Subcutaneous abdominal adipose tissue (tissue), 5 donors: ENCODE data around the gene SCIMP.

Source experiments
- H3K27ac ChIP-seq: one replicate; pipeline ENCODE4 v1.7.0; 2013; ENCODE audit warnings: low read depth, mild to moderate bottlenecking, inconsistent platforms, low read length, moderate library complexity
- H3K27me3 ChIP-seq, 5 donors: one replicate each; pipeline ENCODE4 v1.7.0; 2013; ENCODE audit warnings: low read length in 5 of 5, inconsistent platforms in 1 of 5; ENCODE audit not compliant: control insufficient read depth in 5 of 5, insufficient read depth in 4 of 5
- H3K36me3 ChIP-seq, 5 donors: one replicate each; pipeline ENCODE4 v1.7.0; 2013; ENCODE audit warnings: low read length in 5 of 5; ENCODE audit not compliant: control insufficient read depth in 5 of 5, insufficient read depth in 5 of 5
- H3K4me1 ChIP-seq, 5 donors: one replicate each; pipeline ENCODE4 v1.7.0; 2013; ENCODE audit warnings: low read length in 5 of 5, mild to moderate bottlenecking in 3 of 5, moderate library complexity in 1 of 5; ENCODE audit not compliant: control insufficient read depth in 5 of 5, insufficient read depth in 5 of 5
- H3K4me3 ChIP-seq, 5 donors: one replicate each; pipeline ENCODE4 v1.7.0; 2013; ENCODE audit warnings: low read length in 5 of 5, low read depth in 1 of 5
- H3K9ac ChIP-seq, 5 donors: one replicate each; pipeline ENCODE4 v1.7.0; 2013; ENCODE audit warnings: low read length in 5 of 5, mild to moderate bottlenecking in 4 of 5, moderate library complexity in 3 of 5
- H3K9me3 ChIP-seq, 5 donors: one replicate each; pipeline ENCODE4 v1.7.0; 2013; ENCODE audit warnings: low read length in 5 of 5; ENCODE audit not compliant: control insufficient read depth in 5 of 5
- donor health status: healthy.
- donor health status: healthy.
- donor health status: healthy.
- donor health status: healthy.
- donor health status: healthy.

Gene SCIMP

GRCh38 chr17:5234645-5235576 lies at the start of gene SCIMP:
SCIMP (minus strand) TSS chr17:5234860; CDS start chr17:5234755, 105 bp downstream.
- H3K9me3 ChIP-seq = no peaks in the 10 kb centered on the region
- peak within 1 kb of the TSS in 3 of 5 donors; percentile 10 to 51 (median 17) for H3K4me3 ChIP-seq
- H3K27ac ChIP-seq = no peak within 1 kb of the TSS
- no peak within 1 kb of the TSS for H3K9ac ChIP-seq
- H3K36me3 ChIP-seq = peaks cover 0 to 24% (median 5%) of the 10 kb centered on the region in 5 donors
- no peaks in the 10 kb centered on the region for H3K27me3 ChIP-seq
- H3K4me1 ChIP-seq = peaks cover 1 to 35% (median 4%) of the 10 kb centered on the region in 5 donors

DNA sequence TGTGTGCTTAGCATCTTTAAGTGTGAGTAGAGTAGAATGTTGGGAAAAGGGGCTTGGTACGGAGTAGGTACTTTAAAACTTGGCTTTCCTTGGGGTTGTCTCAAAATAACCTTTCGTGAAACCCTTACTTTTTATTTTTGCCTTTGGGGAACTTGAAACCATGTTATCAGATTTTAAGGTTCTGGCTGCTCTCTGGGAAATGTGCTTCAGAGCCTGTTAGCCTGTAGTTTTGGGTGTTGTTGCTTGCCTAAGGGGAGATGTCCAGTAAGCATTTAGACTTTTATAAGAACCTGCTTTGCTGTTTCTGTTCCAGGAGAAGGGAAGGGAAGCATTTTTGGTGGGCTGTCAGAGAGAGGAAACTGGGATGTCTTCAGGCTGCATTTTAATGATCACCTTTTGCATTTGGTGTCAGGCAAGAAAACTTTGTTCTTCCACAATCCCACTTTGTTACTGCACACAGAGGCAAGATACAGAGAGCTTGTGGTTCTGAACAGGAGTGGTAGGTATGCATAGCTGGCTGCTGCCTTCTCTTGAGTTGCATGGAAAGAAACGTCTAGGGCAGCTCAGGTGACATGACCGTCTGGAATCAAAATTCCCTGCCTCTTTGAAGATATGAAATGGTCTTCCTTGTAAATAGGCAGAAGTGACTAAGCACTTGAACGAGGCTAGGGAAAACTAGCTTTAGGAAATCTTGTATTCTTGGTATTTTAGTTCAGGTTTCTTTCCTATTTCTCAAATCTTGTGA lies 49.1 kb upstream of the SCIMP start:
- H3K4me1 ChIP-seq = peaks cover 4 to 25% (median 23%) of the 10 kb centered on the region in 5 donors
- peak overlapping the region; percentile 75 to 92 (median 80) for H3K4me3 ChIP-seq
- H3K27ac ChIP-seq = no peak overlapping the region

GRCh38 chr17:5282642-5283217 lies 48.1 kb upstream of the SCIMP start:
- Histone ChIP-seq H3K9me3 (no peaks in the 10 kb centered on the region), H3K4me3 (peak overlapping the region; percentile 75 to 92 (median 80)), H3K36me3 (no peaks in the 10 kb centered on the region), H3K27me3 (no peaks in the 10 kb centered on the region), H3K4me1 (peaks cover 4 to 25% (median 23%) of the 10 kb centered on the region in 5 donors), H3K27ac (no peak overlapping the region), H3K9ac (peak overlapping the region; percentile 6 to 87 (median 76))

More for the DNA sequence above, 49.1 kb upstream of the SCIMP start:
- no peaks in the 10 kb centered on the region for H3K27me3 ChIP-seq
- H3K9ac ChIP-seq = peak overlapping the region in 3 of 5 donors; percentile 74 to 87 (median 79)
- no peaks in the 10 kb centered on the region for H3K36me3 ChIP-seq
- H3K9me3 ChIP-seq = no peaks in the 10 kb centered on the region

DNA sequence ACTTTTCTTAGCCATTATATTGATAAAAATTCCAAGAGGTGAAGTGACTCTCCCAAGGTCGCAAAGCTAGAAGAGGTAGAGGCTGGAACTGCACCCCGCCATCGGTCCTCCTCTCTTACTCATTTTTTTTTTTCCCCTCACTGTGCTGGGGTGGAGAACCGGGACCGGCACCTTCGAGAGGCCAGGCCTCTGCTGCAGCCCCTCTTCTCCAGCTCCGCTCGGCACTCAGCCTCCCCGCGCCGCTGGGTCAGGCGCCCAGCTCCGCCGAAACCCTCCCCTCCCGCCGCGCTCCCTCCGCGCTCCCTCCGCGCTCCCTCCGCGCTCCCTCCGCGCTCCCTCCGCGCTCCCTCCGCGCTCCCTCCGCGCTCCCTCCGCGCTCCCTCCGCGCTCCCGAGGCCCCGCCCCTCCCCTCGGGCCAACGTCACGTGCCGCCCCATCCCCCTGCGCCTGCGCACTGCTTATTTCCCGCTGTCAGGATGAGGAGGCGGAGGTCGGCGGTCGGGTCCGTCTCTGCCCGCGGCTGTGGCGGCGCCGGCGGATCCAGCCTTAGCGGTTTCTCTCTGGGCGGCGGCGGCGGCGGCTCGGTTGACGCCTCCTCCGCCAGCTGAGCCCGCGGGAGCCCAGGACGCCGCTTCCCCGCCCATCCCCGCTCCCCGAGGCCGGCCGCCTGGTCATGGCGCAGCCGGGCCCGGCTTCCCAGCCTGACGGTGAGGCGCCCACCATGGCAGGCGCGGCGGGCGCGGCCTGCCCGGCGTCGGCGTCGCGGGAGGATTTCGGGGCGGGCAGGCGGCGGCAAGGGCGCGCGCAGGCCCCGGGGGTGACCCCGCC lies 47.4 kb upstream of the SCIMP start, which contains the start of gene RABEP1:
Gene RABEP1, plus strand, starts transcription at position 471 of the 828 bp plus-strand sequence. Its CDS starts 203 bp downstream, at position 674.
- H3K36me3 ChIP-seq = no peaks in the 10 kb centered on the region
- peak within 1 kb of the TSS; percentile 75 to 92 (median 80) for H3K4me3 ChIP-seq
- no peaks in the 10 kb centered on the region for H3K27me3 ChIP-seq
- peaks cover 4 to 25% (median 23%) of the 10 kb centered on the region in 5 donors for H3K4me1 ChIP-seq
- H3K9ac ChIP-seq = peak within 1 kb of the TSS; percentile 6 to 87 (median 76)
- H3K9me3 ChIP-seq = no peaks in the 10 kb centered on the region
- peak within 1 kb of the TSS; percentile 54 for H3K27ac ChIP-seq

DNA sequence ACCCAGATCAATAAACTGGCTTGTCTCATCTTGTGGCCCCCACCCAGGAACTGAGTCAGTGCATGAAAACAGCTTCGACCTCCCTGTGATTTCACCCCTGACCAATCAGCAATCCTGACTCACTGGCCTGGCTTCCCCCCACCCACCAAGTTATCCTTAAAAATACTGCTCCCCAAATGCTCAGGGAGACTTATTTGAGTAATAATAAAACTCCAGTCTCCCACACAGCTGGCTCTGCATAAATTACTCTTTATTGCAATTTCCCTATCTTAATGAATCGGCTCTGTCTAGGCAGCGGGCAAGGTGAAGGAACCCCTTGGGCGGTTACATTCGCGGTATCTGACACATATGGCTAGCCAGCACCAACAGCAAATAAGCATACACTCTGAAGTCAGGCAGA lies 37.7 kb upstream of the SCIMP start:
- H3K9ac ChIP-seq = no peak overlapping the region
- H3K27ac ChIP-seq = no peak overlapping the region
- no peaks in the 10 kb centered on the region for H3K36me3 ChIP-seq
- H3K4me3 ChIP-seq = no peak overlapping the region
- H3K4me1 ChIP-seq = no peaks in the 10 kb centered on the region
- H3K27me3 ChIP-seq = no peaks in the 10 kb centered on the region
- no peaks in the 10 kb centered on the region for H3K9me3 ChIP-seq

GRCh38 chr17:5269241-5269960 lies 34.7 kb upstream of the SCIMP start:
- H3K9me3 ChIP-seq = no peaks in the 10 kb centered on the region
- no peak overlapping the region for H3K4me3 ChIP-seq
- H3K27ac ChIP-seq = no peak overlapping the region
- H3K4me1 ChIP-seq = no peaks in the 10 kb centered on the region
- H3K9ac ChIP-seq = no peak overlapping the region
- no peaks in the 10 kb centered on the region for H3K36me3 ChIP-seq
- H3K27me3 ChIP-seq = no peaks in the 10 kb centered on the region

DNA sequence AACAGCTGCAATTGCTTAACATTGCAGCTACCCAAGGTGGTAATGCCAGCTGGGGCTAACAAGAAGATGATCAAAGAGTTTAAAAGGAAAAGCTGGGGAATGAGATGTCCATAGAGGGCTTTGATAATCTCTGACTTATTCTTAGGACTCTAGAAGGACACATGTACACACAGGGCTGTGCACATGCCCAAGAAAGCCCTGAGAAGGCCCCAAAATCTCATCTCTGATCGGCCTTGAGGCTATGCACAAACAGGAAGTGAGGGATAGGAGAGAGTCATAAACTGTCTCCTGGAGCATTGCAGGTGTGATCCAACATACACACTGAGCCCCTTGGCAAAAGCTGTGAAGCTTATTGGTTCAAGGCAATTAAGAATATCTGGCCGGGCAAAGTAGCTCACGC lies 30.2 kb upstream of the SCIMP start:
- H3K4me1 ChIP-seq = no peaks in the 10 kb centered on the region
- no peak overlapping the region for H3K4me3 ChIP-seq
- no peak overlapping the region for H3K9ac ChIP-seq
- no peak overlapping the region for H3K27ac ChIP-seq
- H3K9me3 ChIP-seq = no peaks in the 10 kb centered on the region
- no peaks in the 10 kb centered on the region for H3K27me3 ChIP-seq
- H3K36me3 ChIP-seq = no peaks in the 10 kb centered on the region

- Histone ChIP-seq H3K36me3 (no peaks in the 10 kb centered on the region), H3K9ac (no peak overlapping the region), H3K4me3 (no peak overlapping the region), H3K4me1 (no peaks in the 10 kb centered on the region), H3K27me3 (no peaks in the 10 kb centered on the region), H3K27ac (no peak overlapping the region), H3K9me3 (no peaks in the 10 kb centered on the region)
Observed at GRCh38 chr17:5263441-5263840, 28.8 kb upstream of the SCIMP start.
